IMR-90 (cell line): Measurements from ENCODE around the gene GOT1. TPM values are rescaled to one million over a fixed set of nuclear protein-coding genes. Genes with fewer than 3 reads are reported as not detected.

Experiments used
- ATAC-seq: fragments of 200-7000 bp; cut with Tn5 transposase; 2 replicates; pipeline ENCODE4 v1.9.1; 2020; ENCODE audit warnings: low read depth, mild to moderate bottlenecking, moderate library complexity
- BruUV-seq: library from RNA; stranded (reverse); fragments of 400-500 nt; replicated peaks from 2 replicates; lab custom pipeline; 2021; lab: Mats Ljungman, UMichigan
- CTCF ChIA-PET: fragments of 300-600 bp; formaldehyde crosslinking; extraction: SDS; loops from one replicate; lab custom pipeline; 2021; ENCODE audit warnings: antibody characterized with exemption; lab: Yijun Ruan, JAX
- POLR2A ChIA-PET: fragments of 300-600 bp; sonication (Branson Sonifier 250); formaldehyde crosslinking; loops from one replicate; lab custom pipeline; 2022; ENCODE audit warnings: antibody characterized with exemption; ENCODE audit not compliant: unreplicated experiment; lab: Charles Lee
- DNase-seq: peaks from one replicate; pipeline ENCODE4 v3.0.0; 2013
- H2AFZ ChIP-seq: replicated peaks from 2 replicates; pipeline ENCODE3; 2013; ENCODE audit warnings: low read length, mild to moderate bottlenecking; ENCODE audit not compliant: poor library complexity
- H2AK5ac ChIP-seq: 2 replicates; pipeline ENCODE4 v1.6.1; 2013; ENCODE audit warnings: low read depth, low read length, inconsistent platforms
- H2AK9ac ChIP-seq: replicated peaks from 2 replicates; pipeline ENCODE3; 2013; ENCODE audit warnings: mild to moderate bottlenecking, low read depth, low read length, moderate library complexity; ENCODE audit not compliant: poor library complexity
- H2BK120ac ChIP-seq: 2 replicates; pipeline ENCODE4 v1.6.1; 2013; ENCODE audit warnings: low read depth, low read length, inconsistent platforms
- H2BK15ac ChIP-seq: 3 replicates; pipeline ENCODE4 v1.6.1; 2013; ENCODE audit warnings: low read depth, low read length, inconsistent platforms
- H2BK20ac ChIP-seq: 2 replicates; pipeline ENCODE4 v1.6.1; 2013; ENCODE audit warnings: low read depth, mild to moderate bottlenecking, inconsistent platforms, low read length, moderate library complexity
- H2BK5ac ChIP-seq: 2 replicates; pipeline ENCODE4 v1.6.1; 2013; ENCODE audit warnings: mild to moderate bottlenecking, low read depth, low read length, inconsistent platforms; ENCODE audit not compliant: poor library complexity, severe bottlenecking
- H3K14ac ChIP-seq: replicated peaks from 2 replicates; pipeline ENCODE4 v1.6.1; 2013; ENCODE audit warnings: low read depth, low read length, inconsistent platforms
- H3K18ac ChIP-seq: 2 replicates; pipeline ENCODE4 v1.6.1; 2013; ENCODE audit warnings: low read depth, low read length, control low read depth
- H3K23ac ChIP-seq: 2 replicates; pipeline ENCODE4 v1.6.1; 2013; ENCODE audit warnings: low read depth, low read length, inconsistent platforms
- H3K27ac ChIP-seq: 2 replicates; pipeline ENCODE4 v1.5.1; 2013; ENCODE audit warnings: mild to moderate bottlenecking, control low read depth, low read length; ENCODE audit not compliant: insufficient read depth
- H3K27me3 ChIP-seq: 2 replicates; pipeline ENCODE4 v1.6.1; 2013; ENCODE audit warnings: low read length; ENCODE audit not compliant: control insufficient read depth, insufficient read depth
- H3K36me3 ChIP-seq: 2 replicates; pipeline ENCODE4 v1.6.1; 2013; ENCODE audit warnings: low read length, mixed read lengths; ENCODE audit not compliant: control insufficient read depth, insufficient read depth
- H3K4ac ChIP-seq: 2 replicates; pipeline ENCODE4 v1.6.1; 2013; ENCODE audit warnings: low read depth, low read length, inconsistent platforms
- H3K4me1 ChIP-seq: 2 replicates; pipeline ENCODE4 v1.6.1; 2013; ENCODE audit warnings: low read length, mixed read lengths; ENCODE audit not compliant: control insufficient read depth, insufficient read depth
- H3K4me2 ChIP-seq: 2 replicates; pipeline ENCODE4 v1.6.1; 2013; ENCODE audit warnings: low read depth, mild to moderate bottlenecking, control low read depth, low read length, moderate library complexity
- H3K4me3 ChIP-seq: 2 replicates; pipeline ENCODE4 v1.5.1; 2013; ENCODE audit warnings: low read depth, mild to moderate bottlenecking, control low read depth, low read length, moderate library complexity; ENCODE audit not compliant: insufficient read depth
- H3K56ac ChIP-seq: 2 replicates; pipeline ENCODE4 v1.6.1; 2013; ENCODE audit warnings: low read length, inconsistent platforms; ENCODE audit not compliant: insufficient read depth; ENCODE audit errors: extremely low read depth
- H3K79me1 ChIP-seq, 2 experiments: 2 replicates each; pipeline ENCODE4 v1.6.1; 2013; ENCODE audit warnings: low read length in 2 of 2, inconsistent platforms in 1 of 2, low read depth in 1 of 2
- H3K9ac ChIP-seq: 2 replicates; pipeline ENCODE4 v1.6.1; 2013; ENCODE audit warnings: low read depth, low read length, control low read depth
- H3K9me1 ChIP-seq: 2 replicates; pipeline ENCODE4 v1.6.1; 2013; ENCODE audit warnings: low read length, inconsistent platforms; ENCODE audit not compliant: insufficient read depth
- H3K9me3 ChIP-seq: 2 replicates; pipeline ENCODE4 v1.6.1; 2013; ENCODE audit warnings: low read length; ENCODE audit not compliant: control insufficient read depth, insufficient read depth
- H4K20me1 ChIP-seq: 2 replicates; pipeline ENCODE4 v1.6.1; 2013; ENCODE audit warnings: low read length, inconsistent platforms; ENCODE audit not compliant: insufficient read depth
- H4K5ac ChIP-seq: 2 replicates; pipeline ENCODE4 v1.6.1; 2013; ENCODE audit warnings: mild to moderate bottlenecking, low read depth, low read length, control low read depth
- H4K8ac ChIP-seq, 2 experiments: 2 replicates each; pipeline ENCODE4 v1.6.1; 2013; ENCODE audit warnings: low read depth in 2 of 2, low read length in 2 of 2, control low read depth in 1 of 2, inconsistent platforms in 1 of 2
- H4K91ac ChIP-seq: 2 replicates; pipeline ENCODE4 v1.6.1; 2013; ENCODE audit warnings: low read depth, low read length, inconsistent platforms; ENCODE audit not compliant: insufficient read depth
- CHD1 ChIP-seq: IDR thresholded peaks from 2 replicates; pipeline ENCODE4 v1.6.1; 2012; ENCODE audit warnings: low read depth, low read length, improper control_type of control experiment
- RCOR1 ChIP-seq: IDR thresholded peaks from 2 replicates; pipeline ENCODE4 v1.6.1; 2012; ENCODE audit warnings: mild to moderate bottlenecking, low read length, improper control_type of control experiment; ENCODE audit not compliant: insufficient replicate concordance
- SMC3 ChIP-seq: fragments of 150-350 bp; IDR thresholded peaks from 2 replicates; pipeline ENCODE4 v1.6.1; 2016; ENCODE audit warnings: low read depth, mild to moderate bottlenecking, antibody characterized with exemption, low read length, moderate library complexity
- WGBS, 2 experiments: methylation state at CpG; one replicate each; pipeline versions ENCODE4 v1.1.5 to v1.1.7; 2013; ENCODE audit warnings: missing lambda C conversion rate in 2 of 2; ENCODE audit not compliant: insufficient read length in 1 of 2; ENCODE audit errors: extremely low coverage in 2 of 2; 5-methylcytosine and 5-hydroxymethylcytosine counted together
- dilution Hi-C: fragments of 300-500 bp; cut with HindIII; formaldehyde crosslinking; loops from one replicate; pipeline ENCODE4 v1.14.3; 2018; ENCODE audit warnings: low sequenced_read_pairs; ENCODE audit not compliant: unreplicated experiment
- in situ Hi-C: fragments of 300-500 bp; cut with MboI; formaldehyde crosslinking; loops from 3 replicates; pipeline ENCODE4 v1.14.3; 2019; ENCODE audit warnings: low sequenced_read_pairs, inconsistent platforms, mixed read lengths
- intact Hi-C: fragments of 100-400 bp; cut with micrococcal nuclease; formaldehyde crosslinking; loops from 2 replicates; pipeline ENCODE4 v1.10.0; 2022
- polyA plus RNA-seq, 3 experiments: library from polyadenylated mRNA; depleted of rRNA; stranded (reverse); fragments of >200 nt; gene quantifications; 2 replicates each; pipeline ENCODE4 v1.2.3, GENCODE V29; 2012; ENCODE audit warnings: low replicate concordance in 1 of 3
- total RNA-seq: library from RNA; depleted of rRNA; stranded (reverse); fragments of >200 nt; gene quantifications from 2 replicates; pipeline ENCODE4 v1.2.3, GENCODE V29; 2012

Gene GOT1
- total and polyA plus RNA-seq, 2 of the 4 experiments (the other 2 are of a cell fraction): 29.4 to 46.1 TPM

- no peak overlapping the region for H2BK120ac ChIP-seq
- TF ChIP-seq RCOR1 (no peak), SMC3 (no peak), CHD1 (no peak)
- H3K27me3 ChIP-seq: no peaks in the 10 kb centered on the region
- dilution Hi-C loops (no loop called here), intact Hi-C loops (no loop called here), in situ Hi-C loops (no loop called here)
- H3K79me1 ChIP-seq: peaks cover 4 to 16% of the 10 kb centered on the region in 2 experiments
- no peak overlapping the region for H3K4me2 ChIP-seq
- no peak overlapping the region for H2BK5ac ChIP-seq
- ChIA-PET CTCF (interaction anchor here (0.6 kb wide), 1 partner anchor 852 kb away, joined by 3 read pairs; no protein-coding TSS in a partner anchor), POLR2A (no interaction called here)
- no peak overlapping the region for H2BK15ac ChIP-seq
- no peak overlapping the region for H2AK5ac ChIP-seq
- 0 out of 4 replicates have a peak overlapping the region, but pooled peaks of 1 of the 2 experiments have one; percentile 4 for H4K8ac ChIP-seq
- no peak overlapping the region for H3K56ac ChIP-seq
- peaks cover 1% of the 10 kb centered on the region; the same call in 1 of the 2 replicates for H3K36me3 ChIP-seq
- no peak overlapping the region for H4K91ac ChIP-seq
- no peaks in the 10 kb centered on the region for H3K4me1 ChIP-seq
- no CpG with 5 or more reads among the region's 1 CpG for WGBS, 2 experiments
- H3K4ac ChIP-seq: no peak overlapping the region
- H2AK9ac ChIP-seq: no peak overlapping the region
- ATAC-seq: peak; percentile 24; the same call in 1 of the 2 replicates
- H3K18ac ChIP-seq: no peak overlapping the region
- no peaks in the 10 kb centered on the region for H4K20me1 ChIP-seq
- no peak overlapping the region for H3K4me3 ChIP-seq
- H3K23ac ChIP-seq: no peak overlapping the region
- no peak overlapping the region for H3K27ac ChIP-seq
- no peak overlapping the region for H3K14ac ChIP-seq
- no peaks in the 10 kb centered on the region for H3K9me1 ChIP-seq
- H3K9me3 ChIP-seq: no peaks in the 10 kb centered on the region
- no peak overlapping the region for H3K9ac ChIP-seq
- no peak overlapping the region for H2BK20ac ChIP-seq
- BruUV-seq: no TSS peak
- H2AFZ ChIP-seq: no peak overlapping the region
- no peak overlapping the region for H4K5ac ChIP-seq
- no peak for DNase-seq
Observed at GRCh38 chr10:99412099-99412498, 18.3 kb downstream of the GOT1 start.
